Astrocyte of the cerebellum (primary cell): ENCODE results near the gene PRDM16.

Experiments used
- DNase-seq: peaks from one replicate; pipeline ENCODE4 v3.0.0-alpha.2; 2011; ENCODE audit warnings: low read depth
- H3K4me3 ChIP-seq: 2 replicates; pipeline ENCODE4 v1.5.1; 2011; ENCODE audit warnings: mild to moderate bottlenecking, low read depth, low read length, moderate library complexity
- in situ Hi-C: cut with HindIII; loops from 2 replicates; pipeline ENCODE4 v1.10.0; 2017; ENCODE audit warnings: low sequenced_read_pairs
- TF ChIP-seq, protein P1 (sequence below): IDR thresholded peaks from 2 replicates; pipeline ENCODE4 v1.5.1; 2012; ENCODE audit warnings: low read length, low read depth, moderate library complexity, mild to moderate bottlenecking; ENCODE audit errors: missing control alignments

Gene PRDM16

DNA sequence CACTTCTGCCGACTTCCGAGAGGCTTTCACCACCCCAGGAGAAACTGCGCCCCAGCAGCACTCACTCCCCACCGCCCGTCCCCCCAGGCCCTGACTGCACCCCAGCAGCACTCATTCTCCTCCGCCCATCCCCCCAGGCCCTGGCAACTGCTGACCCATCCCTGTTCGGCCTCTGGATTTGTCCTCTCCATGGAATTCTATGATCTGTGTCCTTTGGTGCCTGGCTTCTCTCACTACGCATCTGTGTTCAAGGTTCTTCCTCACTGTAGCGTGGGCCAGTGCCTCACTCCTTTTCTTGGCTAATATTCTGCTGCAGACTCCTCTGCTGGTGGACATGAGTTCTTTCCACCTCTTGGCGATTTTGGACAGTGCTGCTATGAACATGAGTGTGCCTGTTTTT, 263.7 kb downstream of the PRDM16 start:
- DNase-seq = no peak
- H3K4me3 ChIP-seq = no peak overlapping the region
- in situ Hi-C loops = loop anchor here (10.0 kb wide), 1 partner anchor 72 kb away; no protein-coding TSS in a partner anchor
- TF ChIP-seq, protein P1, sequence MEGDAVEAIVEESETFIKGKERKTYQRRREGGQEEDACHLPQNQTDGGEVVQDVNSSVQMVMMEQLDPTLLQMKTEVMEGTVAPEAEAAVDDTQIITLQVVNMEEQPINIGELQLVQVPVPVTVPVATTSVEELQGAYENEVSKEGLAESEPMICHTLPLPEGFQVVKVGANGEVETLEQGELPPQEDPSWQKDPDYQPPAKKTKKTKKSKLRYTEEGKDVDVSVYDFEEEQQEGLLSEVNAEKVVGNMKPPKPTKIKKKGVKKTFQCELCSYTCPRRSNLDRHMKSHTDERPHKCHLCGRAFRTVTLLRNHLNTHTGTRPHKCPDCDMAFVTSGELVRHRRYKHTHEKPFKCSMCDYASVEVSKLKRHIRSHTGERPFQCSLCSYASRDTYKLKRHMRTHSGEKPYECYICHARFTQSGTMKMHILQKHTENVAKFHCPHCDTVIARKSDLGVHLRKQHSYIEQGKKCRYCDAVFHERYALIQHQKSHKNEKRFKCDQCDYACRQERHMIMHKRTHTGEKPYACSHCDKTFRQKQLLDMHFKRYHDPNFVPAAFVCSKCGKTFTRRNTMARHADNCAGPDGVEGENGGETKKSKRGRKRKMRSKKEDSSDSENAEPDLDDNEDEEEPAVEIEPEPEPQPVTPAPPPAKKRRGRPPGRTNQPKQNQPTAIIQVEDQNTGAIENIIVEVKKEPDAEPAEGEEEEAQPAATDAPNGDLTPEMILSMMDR = no peak

DNA sequence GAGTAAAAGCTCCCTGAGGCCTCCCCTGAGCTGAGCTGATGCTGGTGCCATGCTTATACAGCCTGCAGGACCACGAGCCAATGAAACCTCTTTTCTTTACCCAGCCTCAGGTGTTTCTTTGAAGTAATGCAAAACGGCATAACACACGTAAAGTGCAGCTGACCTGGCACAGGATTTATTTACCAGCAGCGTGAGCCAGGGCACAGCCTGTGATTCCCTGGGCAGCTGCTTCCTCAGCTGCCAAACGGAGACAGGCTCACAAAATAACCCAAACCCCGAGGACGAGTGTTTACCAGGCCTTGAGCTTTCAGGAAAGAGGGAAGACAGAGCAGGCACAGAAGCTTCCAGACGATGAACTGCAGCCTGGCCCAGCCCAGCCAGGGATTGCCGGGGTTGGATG, 264.9 kb downstream of the PRDM16 start:
- in situ Hi-C loops = loop anchor here (10.0 kb wide), 1 partner anchor 71 kb away; no protein-coding TSS in a partner anchor
- TF ChIP-seq, protein P1 = no peak
- no peak for DNase-seq
- H3K4me3 ChIP-seq = no peak overlapping the region

GRCh38 chr1:3334366-3334765, 265.4 kb downstream of the PRDM16 start:
- no peak overlapping the region for H3K4me3 ChIP-seq
- in situ Hi-C loops = loop anchor here (10.0 kb wide), 1 partner anchor 70 kb away; no protein-coding TSS in a partner anchor
- TF ChIP-seq, protein P1 = no peak
- no peak for DNase-seq

GRCh38 chr1:3335754-3336640, 267.0 kb downstream of the PRDM16 start:
- in situ Hi-C loops = loop anchor here (10.0 kb wide), 1 partner anchor 69 kb away; no protein-coding TSS in a partner anchor

GRCh38 chr1:3336641-3337630, 267.9 kb downstream of the PRDM16 start:
- in situ Hi-C loops = loop anchor here (10.0 kb wide), 1 partner anchor 68 kb away; no protein-coding TSS in a partner anchor
- no peak for DNase-seq
- TF ChIP-seq, protein P1 = no peak
- H3K4me3 ChIP-seq = no peak overlapping the region

More at GRCh38 chr1:3335754-3336640, 267.0 kb downstream of the PRDM16 start:
- no peak for DNase-seq
- TF ChIP-seq, protein P1 = no peak
- H3K4me3 ChIP-seq = no peak overlapping the region
